ENCODE data around the gene PTPRT. TPM values are rescaled to one million over a fixed set of nuclear protein-coding genes. Genes with fewer than 3 reads are reported as not detected.
"Not testable (repeated sequence)": the region's sequence is repeated elsewhere in the genome, so short reads cannot be mapped to it uniquely, and the experiment has no call there.

PTPRT gene
- total RNA-seq, 4 donors from 2014 or later: under 0.01 to 0.64 (median 0.40) TPM

GRCh38 chr20:42218621-42219374, 970.9 kb downstream of the PTPRT start:
- 44 to 55% methylated on average over 9 to 14 of the region's 14 CpGs for WGBS, 2 donors (ENCODE audit: low coverage in 1 of 2)

GRCh38 chr20:42214074-42214473, 975.6 kb downstream of the PTPRT start:
- no peak overlapping the region for H3K27ac ChIP-seq
- H3K4me3 ChIP-seq: no peak overlapping the region
- H3K4me1 ChIP-seq: no peaks in the 10 kb centered on the region
- intact Hi-C loops (cut with DNase I; ENCODE audit: low total_unique reads): no loop called here
- in situ Hi-C loops (cut with MboI; ENCODE audit: low pct_ligation_motif_present in 1 of 4, low pct_unique_long_range_greater_than_20kb in 1 of 4, low sequenced_read_pairs in 3 of 4): no loop called here
- no peaks in the 10 kb centered on the region for H3K36me3 ChIP-seq
- no peaks in the 10 kb centered on the region for H3K27me3 ChIP-seq
- 74 to 85% methylated on average over 2 of the region's 2 CpGs for WGBS, 2 donors (ENCODE audit: low coverage in 1 of 2)
- H3K9me3 ChIP-seq: no peaks in the 10 kb centered on the region
- TF ChIP-seq EP300 (IDR thresholded peaks at IDR 0.05; ENCODE audit: low read depth): no peak
- TF ChIP-seq CTCF (IDR thresholded peaks at IDR 0.05): no peak
- no peak for TF ChIP-seq POLR2AphosphoS5 (IDR thresholded peaks at IDR 0.05)
- no peak for DNase-seq

More at GRCh38 chr20:42218621-42219374, 970.9 kb downstream of the PTPRT start:
- no peak for DNase-seq
- Histone ChIP-seq H3K4me1 (no peaks in the 10 kb centered on the region), H3K9me3 (no peaks in the 10 kb centered on the region), H3K27me3 (no peaks in the 10 kb centered on the region), H3K27ac (no peak overlapping the region), H3K4me3 (no peak overlapping the region), H3K36me3 (no peaks in the 10 kb centered on the region)
- intact Hi-C loops (cut with DNase I; ENCODE audit: low total_unique reads) (no loop called here), in situ Hi-C loops (cut with MboI; ENCODE audit: low pct_ligation_motif_present in 1 of 4, low pct_unique_long_range_greater_than_20kb in 1 of 4, low sequenced_read_pairs in 3 of 4) (no loop called here)
- no peak for TF ChIP-seq EP300 (IDR thresholded peaks at IDR 0.05; ENCODE audit: low read depth)
- no peak for TF ChIP-seq CTCF (IDR thresholded peaks at IDR 0.05)
- no peak for TF ChIP-seq POLR2A (IDR thresholded peaks at IDR 0.05)
- TF ChIP-seq POLR2AphosphoS5 (IDR thresholded peaks at IDR 0.05): no peak

GRCh38 chr20:42212391-42212790, 977.3 kb downstream of the PTPRT start:
- intact Hi-C loops (cut with DNase I; ENCODE audit: low total_unique reads) (no loop called here), in situ Hi-C loops (cut with MboI; ENCODE audit: low pct_ligation_motif_present in 1 of 4, low pct_unique_long_range_greater_than_20kb in 1 of 4, low sequenced_read_pairs in 3 of 4) (no loop called here)
- H3K9me3 ChIP-seq: no peaks in the 10 kb centered on the region
- no peaks in the 10 kb centered on the region for H3K4me1 ChIP-seq
- H3K27ac ChIP-seq: no peak overlapping the region
- no peaks in the 10 kb centered on the region for H3K27me3 ChIP-seq
- H3K4me3 ChIP-seq: no peak overlapping the region
- 76 to 80% methylated on average over 1 to 3 of the region's 3 CpGs for WGBS, 2 donors (ENCODE audit: low coverage in 1 of 2)
- DNase-seq: no peak
- no peaks in the 10 kb centered on the region for H3K36me3 ChIP-seq
- TF ChIP-seq POLR2AphosphoS5 (IDR thresholded peaks at IDR 0.05) (no peak), CTCF (IDR thresholded peaks at IDR 0.05) (no peak), POLR2A (IDR thresholded peaks at IDR 0.05) (no peak), EP300 (IDR thresholded peaks at IDR 0.05; ENCODE audit: low read depth) (no peak)

GRCh38 chr20:42206557-42206956, 983.1 kb downstream of the PTPRT start:
- in situ Hi-C loops (cut with MboI; ENCODE audit: low pct_ligation_motif_present in 1 of 4, low pct_unique_long_range_greater_than_20kb in 1 of 4, low sequenced_read_pairs in 3 of 4): not testable (repeated sequence)
- WGBS, 2 donors (ENCODE audit: low coverage in 1 of 2): 60% methylated on average over 12 of the region's 15 CpGs; no CpG with 5 or more reads in 1 of the 2 donors

More at GRCh38 chr20:42206557-42206956, 983.1 kb downstream of the PTPRT start:
- intact Hi-C loops (cut with DNase I; ENCODE audit: low total_unique reads): loop anchor here (10.0 kb wide), 1 partner anchor 1592 kb away; no protein-coding TSS in a partner anchor
- not testable (repeated sequence) for H3K36me3 ChIP-seq, H3K4me1 ChIP-seq, H3K27ac ChIP-seq, DNase-seq, H3K27me3 ChIP-seq, H3K9me3 ChIP-seq, H3K4me3 ChIP-seq

Data from transverse colon (tissue), 4 donors.